C4-2B (cell line): ENCODE results near the gene CCN5.

ENCODE experiments used
- H3K27ac ChIP-seq: fragments of 450-650 bp; 2 replicates; pipeline ENCODE4 v1.5.1; 2017
- ZFX ChIP-seq: fragments of 450-650 bp; IDR thresholded peaks from 2 replicates; pipeline ENCODE4 v1.6.1; 2017
- TF ChIP-seq, protein P1 (sequence below): fragments of 450-650 bp; conservative IDR thresholded peaks from 2 replicates; pipeline ENCODE4 v1.5.1; 2017; ENCODE audit warnings: mild to moderate bottlenecking

CCN5 gene

GRCh38 chr20:44704551-44704971, 10.6 kb upstream of the CCN5 start:
- no peak overlapping the region for H3K27ac ChIP-seq
- no peak for TF ChIP-seq ZFX
- TF ChIP-seq, protein P1, sequence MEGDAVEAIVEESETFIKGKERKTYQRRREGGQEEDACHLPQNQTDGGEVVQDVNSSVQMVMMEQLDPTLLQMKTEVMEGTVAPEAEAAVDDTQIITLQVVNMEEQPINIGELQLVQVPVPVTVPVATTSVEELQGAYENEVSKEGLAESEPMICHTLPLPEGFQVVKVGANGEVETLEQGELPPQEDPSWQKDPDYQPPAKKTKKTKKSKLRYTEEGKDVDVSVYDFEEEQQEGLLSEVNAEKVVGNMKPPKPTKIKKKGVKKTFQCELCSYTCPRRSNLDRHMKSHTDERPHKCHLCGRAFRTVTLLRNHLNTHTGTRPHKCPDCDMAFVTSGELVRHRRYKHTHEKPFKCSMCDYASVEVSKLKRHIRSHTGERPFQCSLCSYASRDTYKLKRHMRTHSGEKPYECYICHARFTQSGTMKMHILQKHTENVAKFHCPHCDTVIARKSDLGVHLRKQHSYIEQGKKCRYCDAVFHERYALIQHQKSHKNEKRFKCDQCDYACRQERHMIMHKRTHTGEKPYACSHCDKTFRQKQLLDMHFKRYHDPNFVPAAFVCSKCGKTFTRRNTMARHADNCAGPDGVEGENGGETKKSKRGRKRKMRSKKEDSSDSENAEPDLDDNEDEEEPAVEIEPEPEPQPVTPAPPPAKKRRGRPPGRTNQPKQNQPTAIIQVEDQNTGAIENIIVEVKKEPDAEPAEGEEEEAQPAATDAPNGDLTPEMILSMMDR: no peak

DNA sequence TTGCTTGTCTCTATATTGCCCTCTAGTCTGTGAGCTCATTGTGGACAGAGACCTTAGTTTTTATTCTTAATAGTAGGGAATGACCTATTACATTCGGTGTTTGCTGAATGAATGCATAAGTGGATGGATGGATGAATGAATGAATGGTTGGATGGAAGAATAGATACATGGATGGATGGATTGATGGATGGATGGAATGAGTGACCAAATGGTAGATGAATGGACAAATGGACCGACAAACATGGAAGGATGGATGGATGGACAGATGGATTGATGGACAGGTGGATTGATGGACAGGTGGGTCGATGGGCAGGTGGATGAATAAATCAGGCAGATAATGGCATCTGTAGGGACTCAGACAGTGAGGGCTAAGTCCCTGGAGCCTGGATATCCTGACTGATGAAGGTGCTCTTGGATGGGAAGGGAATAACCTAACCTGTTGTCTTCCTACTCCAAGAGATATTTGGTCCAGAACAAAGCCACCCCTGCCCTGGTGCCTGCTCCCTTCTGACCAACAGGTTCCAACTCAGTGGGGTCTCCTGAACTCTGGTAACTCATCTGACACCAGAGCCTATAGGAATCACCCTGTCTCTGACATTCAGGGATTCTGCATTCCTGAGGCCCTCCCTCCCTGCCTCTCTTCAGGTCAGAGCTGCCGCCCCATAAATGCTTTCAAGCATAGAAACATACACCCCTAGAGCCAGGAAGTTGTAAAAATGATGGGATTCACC, 9.6 kb upstream of the CCN5 start:
- TF ChIP-seq, protein P1: no peak
- no peak for TF ChIP-seq ZFX
- H3K27ac ChIP-seq: no peak overlapping the region

- H3K27ac ChIP-seq: no peak overlapping the region
- TF ChIP-seq, protein P1: no peak
- no peak for TF ChIP-seq ZFX
Measured at GRCh38 chr20:44706301-44707017, 8.7 kb upstream of the CCN5 start.

GRCh38 chr20:44707018-44707579, 8.1 kb upstream of the CCN5 start:
- no peak for TF ChIP-seq ZFX
- TF ChIP-seq, protein P1: no peak
- no peak overlapping the region for H3K27ac ChIP-seq

DNA sequence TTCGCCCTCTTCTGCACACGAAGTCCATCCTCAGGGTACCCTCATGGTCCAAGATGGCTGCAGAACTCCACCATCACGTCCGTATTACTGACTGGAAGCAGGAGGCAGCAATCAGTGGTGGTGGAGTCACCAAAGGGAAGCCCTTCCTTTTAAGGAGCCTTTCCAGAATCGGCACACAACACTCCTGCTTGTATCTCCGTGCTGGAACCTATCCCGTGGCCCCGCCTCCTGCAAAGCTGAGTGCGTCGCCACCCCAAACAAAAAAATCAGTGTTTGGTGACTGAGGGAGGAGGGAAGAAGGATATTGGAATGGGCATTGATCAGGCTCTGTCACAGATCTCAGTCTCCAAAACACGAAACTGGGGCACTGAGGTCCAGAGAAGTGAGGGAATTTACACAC, 5.8 kb upstream of the CCN5 start:
- TF ChIP-seq, protein P1: no peak
- no peak for TF ChIP-seq ZFX
- H3K27ac ChIP-seq: no peak overlapping the region

DNA sequence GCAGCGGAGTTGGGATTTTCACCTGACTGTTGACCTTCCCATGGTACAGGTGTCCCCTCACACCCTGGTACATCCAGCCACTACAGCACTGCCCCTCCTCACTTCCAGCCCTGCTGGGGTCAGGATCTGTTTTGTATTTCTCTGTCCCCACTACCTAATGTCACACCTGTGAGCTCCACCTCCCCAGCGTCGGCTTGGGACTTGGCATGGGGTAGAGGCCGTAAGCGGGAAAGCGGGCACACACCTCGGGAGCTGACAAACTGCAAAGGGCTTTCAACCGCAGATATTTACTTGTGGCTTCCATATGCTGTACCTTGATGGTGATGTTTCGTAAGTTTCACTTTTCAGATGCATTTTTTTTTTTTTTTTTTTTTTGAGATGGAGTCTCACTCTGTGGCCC, 5.4 kb upstream of the CCN5 start:
- TF ChIP-seq ZFX: no peak
- TF ChIP-seq, protein P1: no peak
- no peak overlapping the region for H3K27ac ChIP-seq

DNA sequence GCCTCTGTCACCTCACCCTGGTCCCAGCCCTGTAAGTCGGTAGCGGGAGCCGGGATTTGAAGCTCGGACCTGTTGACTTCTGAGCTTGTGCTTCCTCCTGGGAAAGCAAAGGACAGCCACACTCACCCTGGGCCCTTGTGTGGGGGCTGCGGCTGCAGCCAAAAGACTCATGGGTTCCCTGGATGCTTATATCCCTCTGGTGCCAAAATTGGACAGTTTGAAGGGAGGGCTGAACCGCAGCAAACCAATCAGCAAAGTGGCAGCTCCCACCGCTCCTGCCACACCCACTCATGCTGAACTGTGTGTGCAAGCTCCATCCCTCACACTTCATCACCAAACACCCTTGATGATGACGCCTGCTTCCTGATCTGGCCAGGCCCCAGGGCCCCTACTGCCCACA, 3.9 kb upstream of the CCN5 start:
- H3K27ac ChIP-seq: no peak overlapping the region
- TF ChIP-seq ZFX: no peak
- TF ChIP-seq, protein P1: no peak
